ENCODE results near the gene KRT83.
A peak's percentile ranks its signal among the peaks of the same experiment; 100 is the strongest.
"Not testable (repeated sequence)": the region's sequence is repeated elsewhere in the genome, so short reads cannot be mapped to it uniquely, and the experiment has no call there.

KRT83 gene

GRCh38 chr12:52331833-52332232 is 10.6 kb upstream of the KRT83 start:
- DNase-seq (ENCODE audit: low read depth): no peak

DNA sequence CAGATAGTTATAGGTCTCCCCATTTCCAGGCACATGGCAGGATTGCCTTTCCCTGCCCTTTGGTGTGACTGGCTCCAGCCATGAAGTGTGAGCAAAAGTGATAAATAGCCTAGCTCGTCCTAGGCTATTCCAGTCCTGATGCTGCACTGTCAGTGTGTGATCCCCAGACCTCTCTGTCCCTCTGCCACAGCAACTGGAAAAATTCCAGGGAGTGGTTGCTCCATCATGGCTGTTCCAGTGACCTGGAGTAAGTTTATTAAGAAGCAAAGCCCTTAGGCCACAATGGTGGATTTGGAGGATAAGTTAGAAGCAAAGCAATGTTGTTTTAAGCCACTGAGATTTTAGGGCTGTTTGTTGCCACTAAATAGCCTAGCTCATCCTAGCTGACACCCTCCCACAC is 9.8 kb upstream of the KRT83 start:
- DNase-seq (ENCODE audit: low read depth): no peak

DNA sequence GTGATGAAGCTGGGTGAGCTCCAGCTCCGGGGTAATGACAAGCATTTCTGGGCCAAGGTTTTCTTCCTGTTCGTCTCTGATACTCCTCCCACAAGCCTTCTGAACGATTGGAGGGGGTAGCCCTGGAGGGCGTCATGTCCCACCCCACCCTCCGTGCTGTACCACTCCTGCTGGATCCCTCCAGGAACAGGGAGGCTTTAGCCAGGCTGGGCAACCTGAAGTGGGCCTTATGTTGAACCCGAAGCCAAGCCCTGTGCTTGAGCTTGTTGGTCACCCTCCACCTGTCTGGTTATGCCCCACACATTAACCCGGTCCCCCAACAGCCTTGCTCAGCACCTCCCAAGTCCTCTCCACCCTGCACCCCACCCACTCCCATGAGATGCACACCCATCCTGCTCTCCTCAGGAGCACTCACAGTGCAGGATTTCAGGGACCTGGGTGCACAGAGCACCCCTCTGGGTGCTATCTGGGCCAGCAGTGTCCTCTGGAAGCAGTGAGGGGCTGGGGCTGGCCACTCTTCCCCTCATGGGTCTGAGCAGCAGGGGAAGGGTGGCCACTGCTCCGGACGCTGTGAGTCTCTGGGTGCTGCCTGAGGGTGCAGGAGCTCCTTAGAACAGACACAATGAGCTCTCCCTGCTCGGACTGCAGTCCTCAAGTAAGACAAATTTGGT is 6.8 kb upstream of the KRT83 start:
- DNase-seq (ENCODE audit: low read depth): no peak

DNA sequence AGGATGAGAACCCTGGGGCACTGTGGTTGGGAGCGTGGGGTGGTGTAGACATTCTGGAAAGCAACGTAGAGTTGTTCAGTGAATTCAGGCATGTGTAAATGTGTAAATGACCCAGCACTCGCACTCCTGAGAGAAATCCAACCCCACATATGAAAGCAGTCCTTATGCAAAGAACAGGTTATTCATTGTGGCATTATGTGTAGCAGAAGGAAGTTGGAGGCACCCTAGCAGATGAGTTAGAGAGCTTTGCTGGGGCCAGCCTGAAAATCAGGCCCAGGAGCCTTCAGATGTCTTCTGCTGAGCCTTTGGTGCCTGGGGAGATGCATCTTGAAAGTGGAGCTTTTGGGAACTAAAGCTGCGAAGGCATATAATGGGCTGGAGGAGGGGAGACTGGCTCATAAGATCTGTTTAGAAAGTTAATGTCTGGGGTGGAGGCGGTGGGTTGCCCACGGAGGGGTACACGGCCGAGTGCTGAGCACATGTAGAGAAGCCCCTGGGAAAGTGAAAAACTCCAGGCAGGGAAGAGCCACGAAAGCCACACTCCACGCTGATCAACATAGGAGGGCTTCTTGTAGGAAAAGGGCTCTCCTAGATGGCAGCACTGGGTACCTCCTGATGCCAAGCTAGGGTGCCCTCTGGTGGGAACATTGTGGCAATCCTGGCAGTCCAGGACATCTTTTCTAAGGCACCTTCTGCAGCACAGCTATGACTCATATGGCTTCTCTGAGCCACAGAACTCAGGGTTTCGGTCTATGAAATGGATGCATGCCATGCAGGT is 6.0 kb upstream of the KRT83 start:
- peak; percentile 60 for DNase-seq (ENCODE audit: low read depth)

DNA sequence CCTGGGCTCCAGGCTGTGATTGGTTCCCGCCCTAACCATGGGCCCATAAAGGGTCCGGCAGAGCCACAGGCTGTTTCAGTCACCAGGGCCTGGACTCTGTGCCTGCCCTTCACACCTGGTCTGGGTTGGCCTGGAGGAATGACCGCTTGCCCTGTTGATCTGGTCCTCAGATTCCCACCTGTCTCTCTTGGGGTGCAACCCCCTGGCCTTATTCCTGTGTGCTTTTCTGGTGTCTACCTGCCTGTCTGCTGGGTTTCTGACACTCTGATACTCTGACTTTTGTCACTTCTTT is 2.9 kb upstream of the KRT83 start:
- no peak for DNase-seq (ENCODE audit: low read depth)

GRCh38 chr12:52323416-52324152 is 2.4 kb upstream of the KRT83 start:
- no peak for DNase-seq (ENCODE audit: low read depth)

DNA sequence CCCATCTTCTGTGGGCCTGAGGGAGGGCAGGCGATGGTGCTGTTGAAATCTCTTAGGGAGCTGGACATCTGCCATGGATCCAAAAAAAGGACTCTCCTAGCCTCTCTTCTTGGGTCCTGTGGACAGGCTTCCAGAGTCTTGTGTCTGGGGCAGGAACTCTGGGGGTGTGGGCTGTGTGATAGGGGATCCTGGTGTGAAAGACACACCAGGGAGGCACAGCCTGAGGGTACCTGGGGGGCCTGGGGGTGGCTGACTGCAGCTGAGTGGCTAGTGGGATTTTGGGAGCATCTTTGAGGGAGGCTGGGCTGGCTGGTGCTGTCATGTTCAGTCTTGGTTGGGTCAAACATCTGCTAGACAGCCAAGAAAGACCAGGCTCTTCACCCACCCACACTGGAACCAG is 1.8 kb upstream of the KRT83 start:
- DNase-seq (ENCODE audit: low read depth): no peak

- no peak for DNase-seq (ENCODE audit: low read depth)
These were observed 871 bp upstream of the KRT83 start for GRCh38 chr12:52322069-52322468.

DNA sequence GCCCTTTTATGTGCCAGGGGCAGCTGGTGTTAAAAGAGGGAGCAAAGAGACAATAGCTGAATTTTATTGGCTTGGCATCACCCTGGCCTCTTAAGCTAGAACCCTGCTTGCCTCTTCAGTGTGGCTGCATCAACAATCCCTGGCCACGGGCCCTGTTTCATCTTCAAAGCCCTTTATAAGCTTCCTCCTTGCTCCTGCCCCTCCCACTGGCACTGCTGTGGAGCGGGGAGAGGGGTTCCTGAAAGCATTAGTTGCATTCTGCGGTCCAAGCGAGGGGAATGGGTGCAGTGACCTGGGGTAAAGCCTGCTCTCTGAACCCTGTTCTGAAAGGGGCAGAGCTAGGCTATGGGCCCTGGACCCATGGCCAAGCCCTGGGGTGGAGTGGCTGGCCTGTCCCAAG is 220 bp upstream of the KRT83 start:
- DNase-seq (ENCODE audit: low read depth): no peak

DNA sequence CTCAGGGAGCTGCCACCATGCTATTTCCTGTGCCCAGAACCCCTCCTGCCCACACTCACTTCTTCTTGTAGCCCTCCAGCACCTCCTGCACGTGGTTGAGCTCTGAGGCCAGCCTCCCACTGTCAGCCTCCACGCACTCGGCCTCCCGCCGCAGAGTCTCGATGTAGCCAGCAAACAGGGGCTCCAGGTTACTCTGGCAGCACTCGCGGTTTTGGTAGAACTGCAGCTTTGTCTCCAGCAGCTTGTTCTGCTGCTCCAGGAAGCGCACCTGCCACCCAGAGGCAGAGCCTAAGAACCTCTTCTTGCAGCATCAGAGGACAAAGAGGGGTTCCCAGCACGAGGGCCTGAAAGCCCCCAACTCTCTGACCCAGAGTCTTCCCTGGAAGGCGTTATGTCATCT is 2.1 kb downstream of the KRT83 start:
- DNase-seq (ENCODE audit: low read depth): no peak

- no peak for DNase-seq (ENCODE audit: low read depth)
These were observed 2.8 kb downstream of the KRT83 start for GRCh38 chr12:52318241-52318990.

GRCh38 chr12:52317468-52318052 is 3.6 kb downstream of the KRT83 start:
- DNase-seq (ENCODE audit: low read depth): no peak

DNA sequence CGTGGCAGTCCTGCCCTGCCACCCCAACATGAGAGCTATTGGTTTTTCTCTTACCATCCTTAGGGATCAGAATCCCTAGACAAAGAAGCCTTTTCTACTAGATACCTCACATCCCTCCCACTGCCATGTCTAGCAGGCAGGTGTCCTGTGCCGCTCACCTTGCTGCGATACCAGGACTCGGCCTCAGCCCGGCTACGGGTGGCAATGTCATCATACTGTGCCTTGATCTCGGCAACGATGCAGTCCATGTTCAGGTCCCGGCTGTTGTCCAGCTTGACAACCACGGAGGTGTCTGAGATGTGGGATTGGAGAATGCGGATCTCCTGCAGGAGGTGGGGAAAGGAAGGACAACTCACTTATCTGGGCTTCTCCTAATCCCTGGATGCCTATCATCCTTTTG is 4.5 kb downstream of the KRT83 start:
- no peak for DNase-seq (ENCODE audit: low read depth)

GRCh38 chr12:52316290-52316689 is 4.9 kb downstream of the KRT83 start:
- no peak for DNase-seq (ENCODE audit: low read depth)

DNA sequence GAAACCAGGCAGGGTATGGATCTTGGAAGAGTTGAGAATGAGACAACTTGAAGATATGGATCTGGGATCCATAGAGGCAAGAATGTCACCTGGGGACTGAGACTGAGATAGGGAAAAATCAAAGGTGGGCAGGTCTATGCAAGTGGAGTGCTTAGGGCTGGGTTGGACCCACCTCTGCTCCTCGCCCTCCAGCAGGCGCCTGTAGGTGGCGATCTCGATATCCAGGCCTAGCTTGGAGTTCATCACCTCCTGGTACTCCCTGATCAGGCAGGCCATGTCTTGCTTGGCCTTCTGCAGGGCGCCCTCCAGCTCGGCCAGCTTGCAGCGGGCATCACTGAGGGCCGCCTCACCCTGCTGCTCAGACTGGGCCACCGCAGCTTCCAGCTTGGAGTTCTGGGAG is 5.5 kb downstream of the KRT83 start:
- not testable (repeated sequence) for DNase-seq (ENCODE audit: low read depth)

DNA sequence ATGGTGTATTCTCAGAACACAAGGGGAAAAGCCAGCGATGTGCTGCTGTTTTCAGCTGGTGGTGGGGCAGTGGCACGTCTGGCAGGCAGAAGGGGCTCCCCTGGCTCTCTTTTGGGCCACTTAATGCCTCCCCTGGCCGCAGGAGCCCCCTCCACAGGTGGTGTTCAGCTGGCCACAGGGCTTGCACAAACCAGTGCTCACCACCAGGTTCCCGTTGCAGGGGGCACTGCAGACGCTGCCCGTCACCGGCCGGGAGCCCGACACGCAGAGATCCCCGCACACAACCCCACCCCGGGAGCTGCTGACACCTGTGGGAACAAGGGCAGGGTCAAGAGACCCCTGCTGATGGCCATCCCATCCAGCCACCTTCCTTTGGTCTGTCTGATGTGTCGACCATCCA is 6.7 kb downstream of the KRT83 start:
- DNase-seq (ENCODE audit: low read depth): no peak

GRCh38 chr12:52313926-52314325 is 7.3 kb downstream of the KRT83 start:
- no peak for DNase-seq (ENCODE audit: low read depth)

- no peak for DNase-seq (ENCODE audit: low read depth)
These were observed 7.7 kb downstream of the KRT83 start for GRCh38 chr12:52313461-52313860.

DNA sequence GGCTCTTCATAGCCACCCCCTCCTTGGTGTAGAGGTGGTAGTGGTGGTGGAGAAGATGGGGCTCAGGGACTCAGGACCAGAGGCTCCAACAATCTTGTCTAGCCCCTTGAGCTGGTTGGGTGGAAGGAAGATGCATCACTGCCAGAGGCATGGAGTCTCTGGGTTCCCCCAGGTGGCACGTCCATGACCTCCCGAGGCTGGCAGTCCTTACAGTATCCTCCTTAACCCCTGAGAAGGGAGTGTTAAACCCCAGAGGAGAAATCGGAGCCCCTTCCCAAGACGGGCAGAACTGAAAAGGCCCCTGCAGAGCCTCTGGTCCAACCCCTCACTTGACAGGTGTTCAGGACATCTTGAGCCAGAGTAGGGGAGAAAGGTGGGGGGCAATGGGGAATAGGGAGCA is 9.1 kb downstream of the KRT83 start:
- DNase-seq (ENCODE audit: low read depth): no peak

DNA sequence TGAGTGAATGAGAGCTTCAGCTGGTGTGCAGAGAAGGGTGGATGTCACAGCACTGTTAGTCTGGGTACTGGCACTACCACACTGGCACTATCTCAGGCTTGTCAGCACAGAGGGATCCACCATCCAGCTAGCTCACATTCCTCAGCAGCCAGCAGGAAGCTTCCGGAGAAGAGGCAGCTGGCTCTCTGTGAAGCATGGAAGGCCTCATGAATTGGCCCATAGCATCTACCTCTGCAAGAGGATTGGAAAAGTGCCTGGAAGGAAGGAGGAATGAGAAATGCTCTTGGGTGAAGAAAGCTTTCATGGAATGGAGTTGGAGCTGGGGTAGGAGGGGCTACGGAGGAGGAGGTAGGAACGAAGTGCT is 9.9 kb downstream of the KRT83 start:
- DNase-seq (ENCODE audit: low read depth): no peak

GRCh38 chr12:52310622-52311284 is 10.4 kb downstream of the KRT83 start:
- no peak for DNase-seq (ENCODE audit: low read depth)

Measured in stimulated activated CD8-positive, alpha-beta memory T cell treated with anti-CD3 and anti-CD28 coated beads, Interleukin-12 subunit alpha, Interleukin-12 subunit beta, amount 100 ng/mL, for 4 hours (primary cell).